ENCODE results near the gene MYL11. TPM values are rescaled to one million over a fixed set of nuclear protein-coding genes. Genes with fewer than 3 reads are reported as not detected.

MYL11 gene
- total RNA-seq, 4 donors from 2014 or later = 6.3 TPM; not detected in 3

- peaks cover 9 to 25% (median 20%) of the 10 kb centered on the region in 4 donors for H3K4me1 ChIP-seq
- in situ Hi-C loops (cut with MboI; ENCODE audit: low pct_ligation_motif_present in 1 of 4, low pct_unique_long_range_greater_than_20kb in 1 of 4, low sequenced_read_pairs in 3 of 4) (loop anchor here (25.0 kb wide), 2 partner anchors 301 to 326 kb away; partner anchors contain the start of genes GDPD3 (in 2 of the 4), MAPK3 (in 2 of the 4), PPP4C (in 2 of the 4) and TBX6 (in 2 of the 4)), intact Hi-C loops (cut with DNase I; ENCODE audit: low total_unique reads) (no loop called here)
- H3K9me3 ChIP-seq = no peaks in the 10 kb centered on the region
- H3K27me3 ChIP-seq = no peaks in the 10 kb centered on the region
- no peaks in the 10 kb centered on the region for H3K36me3 ChIP-seq
- no peak for TF ChIP-seq EP300 (IDR thresholded peaks at IDR 0.05; ENCODE audit: low read depth)
- TF ChIP-seq CTCF (IDR thresholded peaks at IDR 0.05) = no peak
- TF ChIP-seq POLR2A (IDR thresholded peaks at IDR 0.05) = no peak
- TF ChIP-seq POLR2AphosphoS5 (IDR thresholded peaks at IDR 0.05) = no peak
- no peak overlapping the region for H3K27ac ChIP-seq
- no peak overlapping the region for H3K4me3 ChIP-seq
- WGBS, 2 donors (ENCODE audit: low coverage in 1 of 2) = 84 to 100% methylated on average over 3 to 6 of the region's 6 CpGs
- DNase-seq = no peak
Observed at GRCh38 chr16:30413112-30413806, 38.7 kb downstream of the MYL11 start.

GRCh38 chr16:30414159-30414558, 39.6 kb downstream of the MYL11 start:
- Histone ChIP-seq H3K27ac (no peak overlapping the region), H3K36me3 (no peaks in the 10 kb centered on the region), H3K4me3 (no peak overlapping the region), H3K4me1 (peaks cover 4 to 23% (median 18%) of the 10 kb centered on the region in 4 donors), H3K9me3 (no peaks in the 10 kb centered on the region), H3K27me3 (no peaks in the 10 kb centered on the region)
- no peak for TF ChIP-seq CTCF (IDR thresholded peaks at IDR 0.05)
- TF ChIP-seq EP300 (IDR thresholded peaks at IDR 0.05; ENCODE audit: low read depth) = no peak
- no peak for TF ChIP-seq POLR2A (IDR thresholded peaks at IDR 0.05)
- no peak for TF ChIP-seq POLR2AphosphoS5 (IDR thresholded peaks at IDR 0.05)
- no peak for DNase-seq
- intact Hi-C loops (cut with DNase I; ENCODE audit: low total_unique reads) (no loop called here), in situ Hi-C loops (cut with MboI; ENCODE audit: low pct_ligation_motif_present in 1 of 4, low pct_unique_long_range_greater_than_20kb in 1 of 4, low sequenced_read_pairs in 3 of 4) (loop anchor here (25.0 kb wide), 2 partner anchors 302 to 327 kb away; partner anchors contain the start of genes GDPD3 (in 2 of the 4), MAPK3 (in 2 of the 4), PPP4C (in 2 of the 4) and TBX6 (in 2 of the 4))
- WGBS, 2 donors (ENCODE audit: low coverage in 1 of 2) = 94 to 95% methylated on average over 4 to 5 of the region's 5 CpGs

- DNase-seq = no peak
- TF ChIP-seq EP300 (IDR thresholded peaks at IDR 0.05; ENCODE audit: low read depth) (no peak), CTCF (IDR thresholded peaks at IDR 0.05) (no peak), POLR2AphosphoS5 (IDR thresholded peaks at IDR 0.05) (no peak), POLR2A (IDR thresholded peaks at IDR 0.05) (no peak)
- no peak overlapping the region for H3K4me3 ChIP-seq
- no peak overlapping the region for H3K27ac ChIP-seq
- WGBS, 2 donors (ENCODE audit: low coverage in 1 of 2) = 95 to 96% methylated on average over 4 of the region's 4 CpGs
- in situ Hi-C loops (cut with MboI; ENCODE audit: low pct_ligation_motif_present in 1 of 4, low pct_unique_long_range_greater_than_20kb in 1 of 4, low sequenced_read_pairs in 3 of 4) = loop anchor here (25.0 kb wide), 2 partner anchors 304 to 329 kb away; partner anchors contain the start of genes GDPD3 (in 2 of the 4), MAPK3 (in 2 of the 4), PPP4C (in 2 of the 4) and TBX6 (in 2 of the 4)
- intact Hi-C loops (cut with DNase I; ENCODE audit: low total_unique reads) = no loop called here
- no peaks in the 10 kb centered on the region for H3K27me3 ChIP-seq
- no peaks in the 10 kb centered on the region for H3K36me3 ChIP-seq
- H3K9me3 ChIP-seq = no peaks in the 10 kb centered on the region
- peaks cover 3 to 15% (median 12%) of the 10 kb centered on the region in 4 donors for H3K4me1 ChIP-seq
Observed at GRCh38 chr16:30416047-30416603, 41.5 kb downstream of the MYL11 start.
